ENCODE data around the gene MAML2.

DNA sequence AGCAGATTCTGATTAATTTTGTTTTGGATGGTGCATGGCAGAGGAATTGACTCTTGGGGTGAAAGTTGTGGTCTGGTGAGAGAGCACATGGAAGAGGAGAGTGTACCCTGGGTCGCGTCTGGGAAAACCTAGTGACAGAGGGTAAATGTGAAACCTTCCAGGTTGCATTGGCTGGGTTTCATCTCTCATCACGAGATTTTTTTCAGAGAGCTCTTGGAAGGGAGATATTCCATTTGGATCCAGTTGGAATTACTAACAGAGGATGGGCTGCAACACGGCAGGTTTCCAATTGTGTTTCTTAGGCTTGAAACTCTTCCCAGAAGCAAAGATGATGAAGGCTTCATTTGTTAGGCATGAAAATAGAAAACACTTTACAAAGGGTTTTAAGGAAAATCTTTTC, 309.4 kb downstream of the MAML2 start:
- TF ChIP-seq, protein P1, sequence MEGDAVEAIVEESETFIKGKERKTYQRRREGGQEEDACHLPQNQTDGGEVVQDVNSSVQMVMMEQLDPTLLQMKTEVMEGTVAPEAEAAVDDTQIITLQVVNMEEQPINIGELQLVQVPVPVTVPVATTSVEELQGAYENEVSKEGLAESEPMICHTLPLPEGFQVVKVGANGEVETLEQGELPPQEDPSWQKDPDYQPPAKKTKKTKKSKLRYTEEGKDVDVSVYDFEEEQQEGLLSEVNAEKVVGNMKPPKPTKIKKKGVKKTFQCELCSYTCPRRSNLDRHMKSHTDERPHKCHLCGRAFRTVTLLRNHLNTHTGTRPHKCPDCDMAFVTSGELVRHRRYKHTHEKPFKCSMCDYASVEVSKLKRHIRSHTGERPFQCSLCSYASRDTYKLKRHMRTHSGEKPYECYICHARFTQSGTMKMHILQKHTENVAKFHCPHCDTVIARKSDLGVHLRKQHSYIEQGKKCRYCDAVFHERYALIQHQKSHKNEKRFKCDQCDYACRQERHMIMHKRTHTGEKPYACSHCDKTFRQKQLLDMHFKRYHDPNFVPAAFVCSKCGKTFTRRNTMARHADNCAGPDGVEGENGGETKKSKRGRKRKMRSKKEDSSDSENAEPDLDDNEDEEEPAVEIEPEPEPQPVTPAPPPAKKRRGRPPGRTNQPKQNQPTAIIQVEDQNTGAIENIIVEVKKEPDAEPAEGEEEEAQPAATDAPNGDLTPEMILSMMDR (IDR thresholded peaks at IDR 0.05; ENCODE audit: insufficient read depth, low read length) = no peak
- no peak for TF ChIP-seq SPI1 (IDR thresholded peaks at IDR 0.05; ENCODE audit: borderline replicate concordance, low read depth)

All from HL-60 (cell line).